Breast epithelium (tissue), 3 donors: Measurements from ENCODE around the gene ADGRE1.

ENCODE experiments used
- POLR2AphosphoS5 ChIP-seq, 3 donors: sonication (generic); formaldehyde crosslinking; IDR thresholded peaks; one replicate each; pipeline ENCODE4 v1.6.1; 2017; ENCODE audit warnings: antibody characterized with exemption in 3 of 3
- TF ChIP-seq, protein P1 (sequence below), 3 donors: fragments of 450-650 bp; IDR thresholded peaks; one replicate each; pipeline ENCODE4 v1.5.1; 2016 to 2017; ENCODE audit warnings: antibody characterized with exemption in 3 of 3, mild to moderate bottlenecking in 3 of 3, moderate library complexity in 3 of 3

GRCh38 chr19:6891761-6892385 is 4.5 kb downstream of the ADGRE1 start:
- TF ChIP-seq, protein P1, sequence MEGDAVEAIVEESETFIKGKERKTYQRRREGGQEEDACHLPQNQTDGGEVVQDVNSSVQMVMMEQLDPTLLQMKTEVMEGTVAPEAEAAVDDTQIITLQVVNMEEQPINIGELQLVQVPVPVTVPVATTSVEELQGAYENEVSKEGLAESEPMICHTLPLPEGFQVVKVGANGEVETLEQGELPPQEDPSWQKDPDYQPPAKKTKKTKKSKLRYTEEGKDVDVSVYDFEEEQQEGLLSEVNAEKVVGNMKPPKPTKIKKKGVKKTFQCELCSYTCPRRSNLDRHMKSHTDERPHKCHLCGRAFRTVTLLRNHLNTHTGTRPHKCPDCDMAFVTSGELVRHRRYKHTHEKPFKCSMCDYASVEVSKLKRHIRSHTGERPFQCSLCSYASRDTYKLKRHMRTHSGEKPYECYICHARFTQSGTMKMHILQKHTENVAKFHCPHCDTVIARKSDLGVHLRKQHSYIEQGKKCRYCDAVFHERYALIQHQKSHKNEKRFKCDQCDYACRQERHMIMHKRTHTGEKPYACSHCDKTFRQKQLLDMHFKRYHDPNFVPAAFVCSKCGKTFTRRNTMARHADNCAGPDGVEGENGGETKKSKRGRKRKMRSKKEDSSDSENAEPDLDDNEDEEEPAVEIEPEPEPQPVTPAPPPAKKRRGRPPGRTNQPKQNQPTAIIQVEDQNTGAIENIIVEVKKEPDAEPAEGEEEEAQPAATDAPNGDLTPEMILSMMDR (IDR thresholded peaks at IDR 0.05) = no peak
- no peak for TF ChIP-seq POLR2AphosphoS5 (IDR thresholded peaks at IDR 0.05)
